GM21528 (cell line): ENCODE results near the gene FSD1L.

Source experiments
- ATAC-seq: cut with Tn5 transposase; IDR thresholded peaks from one replicate; pipeline ENCODE4 v1.9.1; 2021; ENCODE audit warnings: mild to moderate bottlenecking, moderate library complexity; ENCODE audit not compliant: unreplicated experiment, low FRiP score

The FSD1L gene

GRCh38 chr9:105447814-105448812 lies at the start of gene FSD1L:
Gene FSD1L (plus strand): TSS chr9:105448034. CDS start chr9:105448221, 187 bp downstream.
- ATAC-seq, result peak; percentile 95

GRCh38 chr9:105399117-105399516 lies 48.7 kb upstream of the FSD1L start:
- no peak for ATAC-seq

- no peak for ATAC-seq
These were observed 46.2 kb upstream of the FSD1L start for GRCh38 chr9:105401651-105402050.

GRCh38 chr9:105403552-105404248 lies 44.1 kb upstream of the FSD1L start:
- no peak for ATAC-seq

GRCh38 chr9:105405514-105406131 lies 42.2 kb upstream of the FSD1L start:
- ATAC-seq, result peak; percentile 93

GRCh38 chr9:105406369-105406768 lies 41.5 kb upstream of the FSD1L start:
- ATAC-seq, result no peak

- ATAC-seq, result no peak
These were observed 34.3 kb upstream of the FSD1L start for GRCh38 chr9:105413525-105413924.

- no peak for ATAC-seq
These were observed 32.7 kb upstream of the FSD1L start for GRCh38 chr9:105414947-105415661.

- ATAC-seq, result no peak
These were observed 32.2 kb upstream of the FSD1L start for GRCh38 chr9:105415662-105415980.

GRCh38 chr9:105416840-105417239 lies 31.0 kb upstream of the FSD1L start:
- no peak for ATAC-seq

- ATAC-seq, result no peak
These were observed 29.0 kb upstream of the FSD1L start for GRCh38 chr9:105418588-105419500.

- ATAC-seq, result no peak
These were observed 27.8 kb upstream of the FSD1L start for GRCh38 chr9:105419816-105420597.

GRCh38 chr9:105421154-105421553 lies 26.7 kb upstream of the FSD1L start:
- ATAC-seq, result no peak

GRCh38 chr9:105421864-105422263 lies 26.0 kb upstream of the FSD1L start:
- no peak for ATAC-seq

GRCh38 chr9:105425816-105426433 lies 21.9 kb upstream of the FSD1L start:
- no peak for ATAC-seq

- no peak for ATAC-seq
These were observed 21.2 kb upstream of the FSD1L start for GRCh38 chr9:105426657-105427056.

GRCh38 chr9:105431424-105432246 lies 16.2 kb upstream of the FSD1L start:
- ATAC-seq, result no peak
